HG03025 (cell line): ENCODE data around the gene CELF4.

ENCODE experiments used
- ATAC-seq: cut with Tn5 transposase; IDR thresholded peaks from one replicate; pipeline ENCODE4 v1.9.1; 2021; ENCODE audit warnings: mild to moderate bottlenecking, moderate library complexity; ENCODE audit not compliant: unreplicated experiment, low FRiP score

Gene CELF4

DNA sequence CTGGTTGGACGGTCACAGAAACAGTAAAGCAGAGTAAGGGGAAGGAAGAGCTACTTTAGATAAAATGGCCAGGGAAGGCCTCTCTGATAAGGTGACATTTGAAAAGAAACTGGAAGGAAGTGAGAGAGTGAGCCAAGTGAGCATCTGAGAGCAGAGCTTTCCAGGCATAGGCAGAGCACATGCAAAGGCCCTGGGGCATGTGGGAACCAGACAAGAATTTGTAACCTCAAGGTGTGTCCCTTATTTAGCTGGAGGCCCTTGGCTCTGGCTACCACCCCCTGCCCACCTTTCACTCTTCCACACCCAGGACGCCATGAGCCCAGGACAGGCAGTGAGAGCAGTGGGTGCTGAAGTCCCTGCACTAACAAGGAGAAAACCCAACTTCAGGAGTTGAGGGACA, 116.0 kb downstream of the CELF4 start:
- ATAC-seq, result no peak

DNA sequence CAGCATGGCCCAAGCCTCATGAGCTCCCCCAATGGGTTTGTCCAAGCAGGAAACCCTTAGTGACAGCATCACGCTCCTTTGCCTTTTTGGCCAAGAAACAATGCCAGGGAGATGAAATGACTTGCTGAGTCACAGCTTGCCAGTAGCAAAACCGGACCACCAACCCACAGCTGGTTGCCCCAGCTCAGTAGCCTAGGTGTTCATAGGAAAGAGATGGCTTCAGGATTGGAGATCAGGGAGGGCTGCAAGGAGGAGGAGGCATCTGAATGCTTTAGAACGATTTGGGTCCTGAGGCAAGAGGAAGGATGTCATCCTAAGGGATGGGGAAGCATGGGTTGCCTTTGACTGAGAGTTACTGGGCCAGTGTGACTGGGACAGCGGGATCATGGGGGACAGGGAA, 116.7 kb downstream of the CELF4 start:
- ATAC-seq, result no peak

DNA sequence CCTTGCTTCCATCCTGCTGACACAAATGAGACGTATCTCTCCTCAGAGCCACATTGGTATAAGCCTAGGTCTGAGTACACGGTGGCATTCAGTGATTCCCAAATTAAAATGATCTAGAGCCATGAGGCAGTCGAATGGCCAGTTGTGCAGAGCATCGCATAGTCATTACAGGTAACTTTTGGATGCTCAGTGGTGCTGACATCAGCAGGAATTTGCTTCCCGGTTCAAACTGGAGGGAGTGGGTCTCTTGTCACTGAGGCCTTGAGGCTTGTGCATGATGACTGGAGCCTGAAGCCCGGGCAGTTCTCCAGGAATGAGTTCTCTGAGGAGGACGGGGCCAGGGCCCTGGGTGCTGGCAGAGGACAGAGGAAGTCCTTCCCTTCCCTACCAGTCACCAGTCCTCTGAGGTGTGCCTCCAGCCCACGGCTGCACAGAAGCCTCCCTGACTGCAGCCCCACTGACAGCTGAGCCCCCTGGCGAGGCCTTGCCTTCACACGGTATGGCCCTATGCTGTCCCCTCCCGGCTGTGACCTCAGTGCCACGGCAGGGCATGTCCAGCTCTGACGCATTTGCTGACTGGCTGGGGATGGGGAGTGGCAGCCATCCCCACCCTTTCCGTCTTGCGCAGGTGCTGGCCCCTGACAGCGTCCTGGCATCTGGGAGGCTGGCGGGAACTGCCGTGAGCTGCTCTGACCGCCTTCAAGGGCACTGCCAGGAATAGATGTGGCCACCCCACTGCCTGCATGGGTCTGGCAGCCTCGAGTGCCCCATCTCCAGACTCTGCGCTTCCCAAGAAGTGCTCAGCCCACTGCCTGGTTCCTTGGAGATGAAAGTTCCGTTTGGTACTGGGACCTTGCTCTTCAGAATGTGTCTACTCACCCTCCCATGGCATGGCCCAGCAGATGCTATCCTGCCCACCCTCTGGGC, 117.4 kb downstream of the CELF4 start:
- ATAC-seq, result no peak

DNA sequence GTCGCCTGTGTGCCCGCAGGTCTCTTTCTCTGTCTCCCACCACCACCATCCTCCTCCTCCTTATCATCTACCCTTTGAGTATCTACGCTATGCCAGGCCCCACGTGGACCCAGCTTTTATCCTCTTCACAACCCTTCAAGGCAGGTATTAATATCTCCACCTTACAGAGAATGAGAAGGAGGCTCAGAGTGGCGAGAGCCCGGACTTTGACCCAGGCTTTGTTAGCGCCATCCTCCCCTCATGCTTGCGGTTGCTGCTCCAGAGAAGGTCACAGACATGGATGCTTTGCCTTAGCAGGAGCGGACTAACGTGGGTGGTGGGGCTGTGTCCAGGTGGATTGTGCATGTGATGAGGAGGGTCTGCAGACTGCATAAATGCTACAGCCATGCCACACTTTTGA, 119.8 kb downstream of the CELF4 start:
- ATAC-seq, result no peak

DNA sequence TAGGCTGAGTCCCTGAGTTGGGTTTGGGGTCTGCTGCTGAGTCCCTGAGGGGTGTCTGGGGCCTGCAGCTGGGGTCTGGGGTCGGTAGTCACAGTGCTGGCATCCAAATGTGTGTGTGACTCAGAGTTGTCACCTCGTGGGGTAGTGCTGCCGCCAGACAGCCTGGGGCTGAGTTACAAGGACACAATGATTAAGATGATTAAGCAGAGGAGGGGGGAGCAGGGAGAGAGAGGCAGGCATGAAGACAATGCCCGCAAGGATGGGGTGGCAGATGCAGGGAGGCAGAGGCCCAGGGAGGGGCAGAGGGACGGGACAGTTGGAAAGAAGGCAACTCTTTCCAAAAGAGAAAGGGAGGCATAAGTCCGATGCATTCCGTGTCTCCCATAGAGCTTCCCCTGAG, 120.2 kb downstream of the CELF4 start:
- no peak for ATAC-seq

DNA sequence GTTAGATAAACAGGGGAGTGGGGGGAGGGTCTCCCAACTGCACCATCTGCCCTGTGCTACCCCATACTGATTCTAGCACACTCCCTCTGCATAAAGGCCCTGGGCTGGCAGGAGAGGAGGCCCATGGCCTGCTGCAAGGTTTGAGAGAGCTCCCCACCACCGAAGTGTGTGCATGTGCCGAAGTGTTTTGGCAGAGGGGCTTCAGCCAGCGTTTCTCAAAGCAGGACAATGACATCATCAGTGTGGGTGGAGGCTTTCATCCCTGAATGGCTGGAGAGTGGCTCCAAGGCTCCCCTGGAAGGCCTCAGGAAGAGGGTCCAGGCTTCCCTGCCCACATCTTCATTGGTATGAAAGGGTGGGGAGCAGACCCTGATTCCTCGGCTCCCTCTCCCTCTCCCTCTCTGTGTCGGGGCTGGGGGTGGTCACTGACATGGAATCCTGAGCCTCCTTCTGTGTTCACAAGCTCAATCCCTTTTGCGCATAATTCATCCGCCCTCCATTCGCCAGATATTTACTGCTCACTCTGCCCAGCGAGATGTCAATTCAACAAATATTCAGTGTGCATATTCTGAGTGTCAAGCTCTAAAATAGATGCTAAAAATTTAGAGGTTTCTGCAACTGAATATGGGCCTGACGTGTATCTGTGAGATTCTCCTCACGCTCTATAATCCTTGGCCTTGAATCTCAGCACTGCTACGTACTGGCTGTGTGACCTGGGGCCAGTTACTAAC, 122.1 kb downstream of the CELF4 start:
- no peak for ATAC-seq

DNA sequence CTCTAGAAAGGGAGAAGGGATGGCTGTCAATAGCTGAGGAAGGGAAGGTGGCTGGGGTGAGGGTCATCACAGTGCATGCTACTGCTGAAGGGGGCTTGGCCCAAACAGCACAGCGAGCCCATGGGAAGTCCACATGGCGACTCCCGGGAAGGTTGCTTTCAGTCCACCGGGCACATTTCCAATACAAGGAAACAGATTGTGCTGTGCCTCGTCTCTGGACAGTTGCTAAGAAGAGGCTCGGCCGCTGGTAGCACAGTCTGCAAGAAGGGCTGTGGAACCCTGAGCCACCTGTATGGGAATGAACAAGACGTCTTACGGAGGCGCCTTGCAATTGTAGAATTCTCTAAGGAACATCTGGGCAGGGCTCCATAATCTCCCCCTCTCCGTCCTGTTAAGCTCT, 123.1 kb downstream of the CELF4 start:
- ATAC-seq, result no peak

DNA sequence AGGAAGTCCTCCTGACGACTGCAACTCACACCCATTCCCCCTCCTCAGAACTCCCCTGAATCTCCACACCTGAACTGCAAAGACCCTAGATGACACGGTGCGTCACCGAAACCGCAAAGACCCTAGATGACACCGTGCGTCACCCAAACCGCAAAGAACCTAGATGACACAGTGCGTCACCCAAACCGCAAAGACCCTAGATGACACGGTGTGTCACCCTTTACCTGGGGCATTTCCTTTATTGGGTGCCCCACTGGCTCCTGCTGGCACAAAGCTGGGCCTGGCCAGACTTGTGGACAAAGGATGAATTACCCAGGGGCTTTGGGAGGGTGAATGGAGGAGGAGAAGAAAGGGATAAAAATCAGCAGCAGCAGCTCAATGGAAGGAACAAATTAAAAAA, 123.8 kb downstream of the CELF4 start:
- ATAC-seq, result no peak

DNA sequence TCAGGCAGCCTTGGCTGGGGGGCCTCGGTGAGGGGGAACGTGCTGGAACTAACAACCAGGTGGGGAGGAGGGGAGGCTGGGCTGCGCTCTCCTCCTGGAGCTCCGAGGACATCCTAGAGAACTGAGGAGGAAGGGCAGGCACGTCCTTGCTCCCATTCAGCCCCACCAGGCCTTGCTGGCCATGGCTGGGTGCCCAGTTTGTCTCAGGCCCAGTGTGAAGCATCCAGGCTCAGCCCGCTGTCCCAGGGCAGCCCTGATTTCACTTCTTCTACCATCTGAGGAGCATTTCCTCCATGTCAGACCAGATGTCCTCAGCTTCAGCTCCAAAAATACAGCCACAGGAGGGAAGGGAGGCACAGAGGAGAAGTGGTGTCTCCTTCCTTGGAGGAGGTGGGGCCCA, 125.4 kb downstream of the CELF4 start:
- ATAC-seq, result no peak

DNA sequence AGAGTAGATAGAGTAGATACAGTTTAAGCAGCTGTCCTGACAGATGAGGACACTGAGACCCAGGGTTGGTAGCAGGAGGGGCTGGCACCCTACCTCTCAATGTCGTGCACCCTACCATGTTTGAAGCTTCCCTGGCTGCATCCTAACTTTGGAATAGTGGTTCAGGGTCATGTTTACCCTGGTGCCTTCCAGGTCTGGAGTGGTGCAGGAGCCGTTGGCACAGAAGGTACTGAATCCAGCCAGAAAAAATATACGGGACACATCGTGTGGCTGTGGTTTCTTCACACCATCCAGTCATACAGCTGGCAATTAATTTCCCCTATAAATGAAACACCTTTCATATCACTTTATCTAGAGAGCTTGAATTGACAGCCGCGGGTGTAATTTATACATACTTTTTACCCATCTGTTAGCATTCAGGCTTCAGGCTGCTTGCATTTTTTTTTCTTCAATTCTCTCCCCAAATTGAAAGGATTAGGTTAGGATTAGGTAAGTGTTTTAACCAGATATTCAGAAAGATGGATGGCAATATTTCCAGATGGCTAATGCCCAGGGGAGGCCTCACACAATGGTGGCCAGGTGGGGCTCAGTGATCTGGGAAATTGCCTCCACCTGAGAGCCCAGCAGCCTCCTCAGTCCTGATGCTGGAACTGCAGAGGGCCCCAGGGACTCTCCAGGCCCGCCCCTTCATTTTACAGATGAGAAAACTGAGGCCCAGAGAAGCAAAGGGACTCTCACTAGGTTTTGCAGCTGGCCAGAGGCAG, 127.0 kb downstream of the CELF4 start:
- no peak for ATAC-seq

DNA sequence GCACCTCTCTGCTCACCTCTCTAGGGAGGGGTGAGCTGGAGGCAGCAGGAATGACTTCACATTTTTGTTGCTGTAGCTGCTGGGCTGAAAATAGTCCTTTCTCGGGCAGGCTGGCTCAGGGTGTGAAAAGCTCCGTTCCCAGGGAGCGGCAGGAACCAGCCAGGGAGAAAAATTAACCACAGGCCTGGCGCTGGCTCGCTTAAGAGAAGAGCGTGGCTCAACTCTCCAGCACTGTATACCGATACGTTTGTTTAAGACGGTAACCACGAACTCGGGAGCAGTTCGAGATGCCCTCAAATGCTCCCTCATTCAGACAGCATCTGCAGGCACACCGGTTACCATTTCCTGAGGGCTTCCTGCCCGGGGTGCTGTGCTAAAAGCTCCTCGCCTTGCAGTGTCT, 129.6 kb downstream of the CELF4 start:
- no peak for ATAC-seq

DNA sequence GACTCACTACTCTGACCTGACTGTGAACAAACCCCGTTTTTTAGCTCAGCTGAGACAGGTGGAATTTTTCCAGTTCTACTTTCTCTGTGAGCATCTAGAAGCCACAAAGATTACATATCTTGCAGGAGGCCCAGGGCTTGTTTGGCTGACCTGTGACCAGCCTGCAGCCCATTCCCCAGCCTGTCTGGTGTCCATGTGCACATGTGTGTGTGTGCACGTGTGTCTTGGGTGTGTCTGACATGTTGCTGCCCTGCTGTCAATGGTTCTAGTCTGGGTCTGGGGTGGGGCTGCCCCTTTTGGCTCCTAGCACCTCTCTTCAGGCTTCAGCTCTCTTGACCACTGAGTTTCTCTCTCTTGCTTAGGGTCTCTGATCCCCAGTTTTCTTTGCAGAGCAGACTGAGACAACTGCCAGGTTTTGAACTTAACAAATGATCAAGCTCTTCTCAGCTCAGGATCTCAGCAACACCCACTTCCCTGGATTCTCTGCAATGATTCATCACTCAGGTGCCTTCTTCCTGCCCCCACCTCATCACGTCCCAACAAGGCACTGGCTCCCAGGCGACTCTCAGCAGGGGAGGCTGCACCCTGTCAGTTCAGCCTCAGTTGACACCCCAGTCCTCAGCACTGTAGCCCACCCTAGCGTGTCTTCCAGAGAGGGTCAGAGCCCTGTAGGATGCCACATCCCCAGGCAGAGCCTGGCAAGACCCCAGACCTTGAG, 130.3 kb downstream of the CELF4 start:
- ATAC-seq, result no peak

DNA sequence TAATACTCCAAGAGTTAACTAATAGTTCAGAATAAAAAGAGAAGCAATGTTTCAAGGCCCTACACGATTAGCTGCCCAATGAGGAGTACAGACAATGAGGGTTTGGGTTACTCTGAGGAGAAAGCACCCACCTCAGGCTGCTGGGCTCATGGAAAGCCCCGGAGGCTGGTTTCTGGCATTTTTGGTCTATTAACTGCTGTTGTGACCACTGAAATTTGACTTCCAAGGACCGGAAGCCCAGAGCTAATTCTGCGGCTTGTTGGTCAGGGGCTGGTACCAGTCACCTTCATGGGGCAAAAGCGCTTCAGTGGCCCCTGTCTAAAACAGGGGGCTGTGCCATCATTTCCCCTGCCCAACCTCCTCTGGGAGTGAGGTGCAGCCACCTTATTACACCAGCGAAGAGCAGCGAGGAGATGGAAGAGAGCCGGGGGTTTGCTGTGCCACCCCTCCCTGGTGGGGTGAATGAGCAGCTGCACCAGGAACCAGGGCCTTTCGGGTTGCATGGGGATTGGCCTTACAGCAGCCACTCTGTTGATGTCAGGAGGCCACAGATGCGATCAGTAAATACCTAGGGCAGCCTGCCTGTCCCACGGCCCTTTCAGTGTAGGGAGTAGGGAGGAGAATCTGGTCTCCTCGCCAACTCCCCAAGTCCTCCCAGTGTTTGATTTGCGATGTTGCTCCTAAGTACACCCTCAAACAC, 131.3 kb downstream of the CELF4 start:
- ATAC-seq, result no peak

DNA sequence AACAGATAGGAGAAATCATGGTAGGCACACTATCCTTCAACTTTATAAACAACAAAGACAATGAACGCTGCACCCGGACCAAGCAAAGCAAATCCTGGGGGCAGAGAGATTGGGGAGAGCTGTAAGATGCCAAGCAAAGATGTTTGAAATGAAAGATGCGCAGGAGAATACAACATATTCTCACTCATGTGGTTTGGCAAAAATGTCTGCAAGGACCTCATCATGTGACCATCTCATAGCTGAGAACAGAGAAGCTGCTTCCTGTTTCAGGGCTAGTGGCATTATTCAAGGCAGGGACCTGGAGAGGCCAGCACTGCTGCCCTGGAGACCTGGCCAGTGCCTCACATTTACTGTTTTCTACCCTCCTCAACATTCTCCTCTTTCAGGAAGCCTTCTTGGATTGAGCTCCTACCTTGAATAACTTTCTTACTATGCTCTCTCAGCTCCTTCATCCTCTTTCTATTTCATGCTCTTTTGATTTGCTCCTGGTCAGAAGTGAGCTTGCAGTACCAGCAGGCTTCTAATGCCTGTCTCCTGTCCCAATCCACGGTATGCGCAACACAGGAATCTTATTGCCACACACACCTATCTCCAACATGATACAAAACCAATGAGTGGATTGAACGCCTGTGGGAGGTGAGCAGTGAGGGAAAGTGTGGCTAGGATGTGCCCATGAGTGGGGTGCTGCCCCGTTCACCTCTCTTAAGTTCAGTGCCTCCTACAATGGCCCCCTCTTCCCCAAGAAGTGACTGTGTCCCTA, 133.0 kb downstream of the CELF4 start:
- ATAC-seq, result no peak

DNA sequence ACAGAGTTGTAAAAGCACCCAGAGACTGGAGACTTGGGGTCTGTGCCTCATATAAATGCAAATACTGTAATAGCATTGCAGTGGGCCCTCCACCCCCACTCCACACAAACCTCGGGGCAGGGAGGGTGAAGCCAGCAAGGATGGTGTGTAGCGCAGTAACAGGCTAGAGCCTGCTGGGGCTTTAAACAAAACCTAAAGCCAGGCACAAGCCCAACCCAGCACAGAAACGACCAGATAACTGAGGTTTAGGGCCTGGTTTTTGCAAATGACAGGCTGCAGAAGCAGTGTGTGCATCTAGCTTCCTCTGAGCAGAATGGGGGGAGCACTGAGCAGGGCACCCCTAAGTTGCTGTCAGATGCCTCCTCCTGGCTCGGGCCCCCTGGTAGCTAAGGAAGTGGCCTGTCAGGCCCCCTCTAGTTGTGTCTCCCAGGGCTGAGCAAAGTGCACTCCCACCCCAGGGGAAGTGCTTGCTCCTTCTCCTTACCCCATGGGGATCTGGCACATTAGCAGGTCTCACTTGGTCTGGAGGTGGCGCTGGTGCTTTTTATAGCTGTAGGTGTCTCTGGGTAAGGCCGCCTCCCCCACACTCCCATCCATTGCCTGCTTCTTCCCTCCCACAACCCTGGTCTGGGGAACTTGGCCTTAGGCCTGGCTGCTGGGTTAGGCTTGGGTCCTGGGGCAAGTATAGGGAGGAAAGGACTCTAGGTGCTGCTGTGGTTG, 135.1 kb downstream of the CELF4 start:
- no peak for ATAC-seq

DNA sequence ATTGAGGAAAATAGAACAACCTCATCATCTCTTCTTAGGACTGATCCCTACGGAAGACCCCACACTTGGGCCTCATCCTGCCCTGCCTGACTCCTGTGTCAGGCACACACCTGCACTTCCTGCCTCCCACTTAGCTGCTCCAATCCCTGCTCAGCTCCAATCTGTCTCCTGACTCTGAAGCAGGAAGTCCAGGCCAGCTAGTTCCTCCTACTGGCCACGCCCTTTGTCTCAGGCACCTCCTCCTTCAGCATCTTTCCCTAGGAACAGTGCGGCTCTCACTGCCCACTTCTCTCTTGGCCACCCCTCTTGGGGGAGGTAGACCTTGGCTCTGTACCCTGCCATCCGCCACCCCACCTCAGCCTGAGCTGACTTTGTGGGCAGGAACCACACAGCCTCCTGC, 135.8 kb downstream of the CELF4 start:
- no peak for ATAC-seq

DNA sequence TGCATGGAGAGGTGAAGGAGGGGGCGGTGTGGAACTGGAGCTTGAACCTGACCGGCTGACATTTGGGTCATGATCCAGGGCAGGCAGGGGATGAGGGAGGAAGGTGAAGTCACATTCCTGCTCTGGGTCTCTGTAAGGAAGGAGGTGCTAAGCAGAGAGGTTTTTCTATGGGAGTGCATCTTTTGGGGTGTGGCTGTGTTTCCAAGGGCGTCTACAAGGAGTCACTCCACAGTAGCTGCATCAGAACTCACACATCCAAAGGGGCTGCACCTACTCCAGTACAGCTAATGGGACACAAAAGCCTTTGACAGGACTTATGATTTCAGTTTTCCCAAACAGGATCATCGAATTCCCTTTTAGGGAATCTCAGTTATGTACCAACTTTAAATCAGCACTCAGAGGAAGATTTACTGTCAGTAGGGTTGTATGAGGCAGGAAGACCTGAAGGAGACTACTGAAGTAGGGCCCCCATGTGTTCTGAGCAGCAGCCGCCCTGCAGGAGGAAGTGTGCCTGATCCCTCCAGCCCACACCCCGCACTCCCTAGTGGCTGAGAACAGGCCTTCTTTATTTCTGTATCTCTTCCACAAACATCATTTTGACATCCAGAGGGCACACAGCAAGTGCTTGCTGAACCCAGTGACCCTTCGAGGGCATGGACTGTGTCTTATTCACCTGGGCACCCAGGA, 137.2 kb downstream of the CELF4 start:
- no peak for ATAC-seq

DNA sequence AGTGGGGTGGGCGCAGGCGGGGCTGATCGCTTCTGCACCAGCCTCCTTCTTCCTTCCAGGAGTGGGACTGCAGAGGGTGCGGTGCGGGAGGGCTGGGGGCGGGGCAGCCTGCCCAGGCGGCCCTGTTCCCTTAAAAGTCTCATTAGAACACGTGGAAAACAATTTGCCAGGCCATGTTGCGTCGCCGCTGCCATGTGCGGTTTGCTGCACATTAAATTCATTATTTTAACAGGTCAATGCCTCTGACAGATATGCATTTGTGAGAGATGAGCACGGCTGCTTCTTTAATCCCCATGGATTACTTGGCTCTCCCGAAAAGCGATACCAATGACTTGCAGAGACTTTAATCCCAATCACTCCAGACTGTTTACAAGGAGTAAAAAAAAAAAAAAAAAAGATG, 139.0 kb downstream of the CELF4 start:
- ATAC-seq, result no peak
